Hematopoietic multipotent progenitor cell treated with erythropoietin and hydrocortisone succinate and interleukin-3 and kit ligand, for 4 days (in vitro differentiated cells): ENCODE data around the gene ITPKB.
A peak's percentile ranks its signal among the peaks of the same experiment; 100 is the strongest.
"Not testable (repeated sequence)": the region's sequence is repeated elsewhere in the genome, so short reads cannot be mapped to it uniquely, and the experiment has no call there.

ENCODE experiments used
- DNase-seq: peaks from one replicate; pipeline ENCODE4 v3.0.0-alpha.2; 2015

Gene ITPKB

GRCh38 chr1:226730071-226730470 is 9.0 kb downstream of the ITPKB start:
- no peak for DNase-seq

DNA sequence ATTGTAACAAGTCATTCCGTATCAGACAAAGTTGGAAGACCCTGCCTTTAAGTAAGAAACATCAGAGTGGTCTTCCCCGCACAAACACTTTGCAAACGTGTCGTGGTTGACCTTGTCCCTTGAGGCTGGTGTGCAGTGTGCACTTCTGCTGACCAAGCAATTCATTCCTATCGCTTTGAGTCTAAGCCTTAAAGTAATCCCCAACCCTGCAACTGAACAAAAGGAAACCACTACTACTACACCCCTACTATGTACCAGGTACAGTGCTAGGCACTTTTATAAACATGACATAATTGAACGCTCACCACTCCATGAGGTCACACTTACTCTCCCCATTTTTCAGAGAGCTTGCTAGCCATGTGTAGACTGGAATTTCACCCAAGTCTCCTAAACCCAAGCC is 10.6 kb downstream of the ITPKB start:
- no peak for DNase-seq

DNA sequence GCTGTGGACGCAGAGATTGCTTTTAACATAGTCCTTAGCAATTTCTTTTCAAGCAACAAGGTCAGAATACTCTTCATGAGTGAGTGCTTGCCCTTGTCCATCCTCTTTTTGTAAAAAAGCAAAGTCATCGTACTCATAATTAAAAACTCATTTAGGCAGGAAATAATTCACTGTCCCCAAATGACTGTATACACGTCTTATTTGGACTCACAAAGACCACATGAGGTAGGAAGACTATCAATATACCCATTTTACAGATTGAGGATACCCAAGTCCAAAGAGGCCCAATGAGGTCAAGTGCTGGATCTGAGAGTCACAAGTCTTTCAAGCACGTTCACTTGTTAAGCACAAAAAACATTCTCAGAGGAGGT is 13.2 kb downstream of the ITPKB start:
- DNase-seq, result no peak

DNA sequence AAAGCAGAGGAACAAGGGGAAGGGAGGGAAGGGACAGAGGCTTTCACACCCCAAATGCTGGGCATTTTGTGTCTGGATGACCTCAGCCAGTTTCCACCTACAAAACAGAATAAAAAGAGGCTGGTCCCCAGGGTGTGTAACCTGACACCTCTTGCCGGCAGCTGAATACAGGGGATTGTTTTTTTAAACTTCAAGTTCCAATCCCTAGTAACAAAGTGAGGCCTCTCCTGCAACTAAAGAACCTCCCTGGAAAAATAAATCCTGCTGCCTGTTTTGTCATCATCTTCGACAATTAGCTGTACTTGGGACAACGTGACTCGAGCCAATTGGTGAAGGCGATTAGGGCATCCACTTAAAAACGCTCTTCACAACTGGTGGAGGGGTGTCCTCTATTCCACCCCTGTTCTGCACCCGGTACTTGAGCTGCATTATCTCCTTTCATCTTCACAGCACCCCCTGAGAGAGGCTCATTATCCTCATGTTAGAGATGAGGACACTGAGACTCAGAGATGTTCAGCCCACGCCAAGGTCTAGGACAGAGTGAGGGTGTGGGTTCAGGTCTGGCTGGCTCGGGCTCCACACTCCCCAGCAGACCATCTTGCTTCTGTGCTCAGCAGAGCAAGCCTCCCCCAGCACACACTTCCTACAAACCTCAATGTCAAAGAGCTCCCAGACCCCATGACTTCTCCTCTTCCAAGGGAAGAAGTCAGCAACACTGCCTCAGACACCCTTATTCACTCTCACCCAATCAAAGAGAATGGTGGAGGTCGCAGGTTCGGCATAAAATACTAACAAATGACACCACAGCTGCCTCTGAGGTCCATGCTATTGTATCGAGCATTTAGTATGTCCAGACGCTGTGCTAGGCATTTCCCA is 15.2 kb downstream of the ITPKB start:
- no peak for DNase-seq

- no peak for DNase-seq
Observed at GRCh38 chr1:226722901-226723656, 16.0 kb downstream of the ITPKB start.

DNA sequence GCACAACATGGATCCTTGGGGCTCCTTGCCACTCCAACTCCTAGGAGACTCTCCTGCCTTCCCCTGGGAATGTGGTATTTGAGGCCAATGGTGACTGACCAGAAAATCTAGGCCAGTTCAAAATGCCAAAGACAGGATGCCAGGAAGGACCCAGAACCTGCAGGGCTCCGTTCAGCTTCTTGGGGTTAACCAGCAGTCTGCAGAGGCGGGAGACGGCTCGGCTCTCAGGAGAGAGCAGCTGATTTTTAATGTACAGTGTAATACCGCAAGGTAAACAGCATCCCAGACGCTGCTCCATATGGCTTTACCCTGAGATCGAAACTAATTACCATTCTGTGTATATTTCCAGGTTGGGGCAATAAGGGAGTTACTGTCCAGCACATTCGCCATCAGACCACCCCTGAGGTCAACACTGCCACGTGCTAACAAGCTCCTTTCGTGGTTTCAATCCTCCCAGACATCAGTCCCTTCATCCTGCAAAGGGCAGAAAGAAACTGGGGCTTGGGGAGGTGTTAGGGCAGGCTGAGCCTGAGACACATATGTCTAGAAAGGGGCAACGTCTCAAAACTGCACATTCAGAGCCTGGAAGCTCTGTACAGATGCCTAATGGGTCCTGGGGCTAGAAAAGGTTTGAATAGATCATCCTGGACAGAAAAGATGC is 16.7 kb downstream of the ITPKB start:
- DNase-seq, result no peak

DNA sequence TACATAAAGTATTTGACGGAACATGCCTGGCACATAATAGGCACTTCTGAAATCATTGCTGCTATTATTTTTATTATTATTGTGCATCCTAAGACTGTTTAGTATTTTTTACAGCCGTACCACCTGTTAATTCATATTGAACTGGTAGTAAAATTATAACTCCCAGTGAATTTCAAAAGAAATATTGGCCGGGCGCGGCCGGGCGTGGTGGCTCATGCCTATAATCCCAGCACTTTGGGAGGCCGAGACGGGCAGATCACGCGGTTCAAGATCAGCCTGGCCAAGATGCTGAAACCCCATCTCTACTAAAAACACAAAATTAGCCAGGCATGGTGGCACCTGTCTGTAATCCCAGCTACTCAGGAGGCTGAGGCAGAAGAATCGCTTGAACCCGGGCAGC is 18.5 kb downstream of the ITPKB start:
- not testable (repeated sequence) for DNase-seq

- DNase-seq, result no peak
Observed at GRCh38 chr1:226719596-226720387, 19.3 kb downstream of the ITPKB start.

DNA sequence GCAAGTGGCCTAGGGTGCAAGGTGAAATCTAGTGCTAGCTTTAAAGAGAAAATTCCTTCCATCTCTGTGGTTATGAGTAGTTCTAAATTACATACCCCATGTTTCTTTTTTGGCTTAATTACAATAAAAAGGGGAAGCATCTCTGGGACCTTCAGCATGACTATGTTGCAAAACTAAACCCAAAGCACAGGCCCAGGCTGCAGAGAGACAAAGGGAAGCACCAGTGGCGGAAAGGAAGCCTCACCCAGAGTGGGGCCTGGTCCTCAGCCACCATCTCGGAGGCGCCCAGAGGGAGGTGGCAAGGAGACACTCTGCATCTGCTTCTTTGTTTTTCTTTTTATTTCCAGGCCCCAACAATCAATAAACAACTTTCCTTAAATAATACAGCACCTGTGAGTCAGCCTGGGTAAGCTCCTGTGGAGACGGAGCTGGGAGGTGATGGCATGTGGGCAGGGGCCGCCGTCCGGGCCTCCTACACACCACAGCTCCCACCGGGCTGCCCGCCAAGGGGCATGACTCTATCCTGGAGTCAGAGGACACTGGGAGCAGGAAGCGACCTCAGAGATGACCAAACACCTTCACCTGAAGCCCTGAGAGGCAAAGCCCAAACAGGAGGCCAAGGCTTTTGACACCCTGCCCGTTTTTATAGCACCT is 21.7 kb downstream of the ITPKB start:
- DNase-seq, result peak; percentile 89

- no peak for DNase-seq
Observed at GRCh38 chr1:226716577-226716976, 22.5 kb downstream of the ITPKB start.

DNA sequence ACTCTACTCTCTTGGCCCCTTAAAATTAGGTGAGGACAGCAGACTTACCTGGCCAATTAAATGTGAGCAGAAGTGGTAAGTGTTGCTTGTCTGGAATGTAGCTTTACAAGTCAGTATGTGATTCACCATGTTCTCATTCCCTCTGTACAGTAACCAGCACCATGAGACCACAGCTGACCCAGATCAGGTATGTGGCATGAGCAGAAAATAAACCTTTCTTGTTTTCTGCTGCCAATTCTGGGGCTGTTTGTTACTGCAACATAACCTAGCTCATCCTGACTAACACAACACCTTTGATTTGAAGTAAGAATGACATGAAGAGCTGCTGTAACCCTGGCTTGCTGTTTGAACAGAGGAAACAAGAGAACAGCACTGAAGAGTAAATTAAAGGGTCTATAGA is 24.9 kb downstream of the ITPKB start:
- DNase-seq, result no peak

DNA sequence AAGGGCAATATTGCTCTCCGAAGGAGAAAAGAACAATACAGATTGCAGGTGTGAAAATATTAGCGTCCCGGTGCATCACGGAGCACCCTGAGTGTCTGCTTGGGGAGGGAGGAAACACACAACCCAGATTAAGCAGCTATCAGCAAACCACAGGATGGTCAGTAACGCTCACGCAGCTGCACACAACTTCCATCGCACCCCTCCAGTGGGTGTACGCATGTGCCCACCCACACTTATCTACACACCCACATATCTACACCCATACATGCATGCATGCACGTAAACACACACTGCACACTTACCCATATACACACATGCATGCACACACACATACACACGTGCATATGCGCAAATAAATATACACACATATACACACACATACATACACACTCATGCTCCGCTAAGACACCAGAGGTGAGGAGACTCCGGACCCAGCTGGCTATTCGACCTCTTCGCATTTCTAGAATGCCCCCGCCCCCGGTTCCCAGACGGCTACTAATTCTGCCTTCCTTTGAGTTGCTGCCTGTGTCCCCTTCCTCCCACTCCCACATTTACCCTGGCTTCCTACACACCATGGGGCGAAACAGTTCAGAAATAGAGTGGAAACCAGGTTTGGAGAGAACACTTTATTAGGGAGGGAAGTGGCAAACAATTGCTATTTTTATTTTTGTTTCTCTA is 26.2 kb downstream of the ITPKB start:
- peak; percentile 84 for DNase-seq

- peak; percentile 59 for DNase-seq
Observed at GRCh38 chr1:226711976-226712741, 26.9 kb downstream of the ITPKB start.

DNA sequence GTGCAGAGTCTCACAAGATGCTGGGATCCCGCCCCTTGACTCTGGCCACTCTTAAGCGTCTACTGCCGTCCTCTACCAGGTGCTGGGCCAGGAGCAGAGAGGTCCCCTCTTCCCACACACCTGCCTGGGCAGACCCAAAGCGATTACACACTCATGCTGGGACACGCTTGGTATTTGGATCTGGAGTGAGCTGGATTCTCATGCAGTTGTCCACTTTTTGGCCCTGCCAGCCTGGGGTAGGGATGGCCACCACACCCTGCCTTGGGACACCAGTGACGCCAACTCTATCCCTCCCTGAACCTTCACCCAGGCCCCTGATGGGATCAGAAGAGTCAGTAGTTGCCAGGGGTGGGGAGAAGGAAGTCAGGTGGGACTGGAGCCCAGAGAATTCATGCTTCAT is 28.6 kb downstream of the ITPKB start:
- no peak for DNase-seq

DNA sequence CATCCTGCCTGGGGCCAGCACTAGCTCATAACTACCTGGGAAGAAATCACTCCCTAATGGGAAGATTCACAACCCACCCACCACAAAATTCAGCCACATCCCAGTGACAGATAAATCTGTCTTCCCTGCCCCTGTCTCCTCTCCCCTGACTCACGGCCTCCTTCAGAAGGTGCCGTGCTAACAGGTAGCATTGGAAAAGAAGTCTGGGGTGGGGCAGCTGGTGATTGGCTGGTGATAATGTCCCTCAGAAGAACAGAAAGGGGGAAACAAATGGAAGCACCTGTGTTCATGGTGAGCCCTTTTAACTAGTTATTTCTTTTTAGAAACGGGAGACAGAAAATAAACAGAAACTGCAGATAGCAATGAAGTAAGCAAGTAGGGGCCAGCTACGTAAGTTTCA is 29.1 kb downstream of the ITPKB start:
- no peak for DNase-seq

- DNase-seq, result peak; percentile 56
Observed at GRCh38 chr1:226708967-226709396, 30.1 kb downstream of the ITPKB start.

- peak; percentile 60 for DNase-seq
Observed at GRCh38 chr1:226708342-226708780, 30.7 kb downstream of the ITPKB start.

DNA sequence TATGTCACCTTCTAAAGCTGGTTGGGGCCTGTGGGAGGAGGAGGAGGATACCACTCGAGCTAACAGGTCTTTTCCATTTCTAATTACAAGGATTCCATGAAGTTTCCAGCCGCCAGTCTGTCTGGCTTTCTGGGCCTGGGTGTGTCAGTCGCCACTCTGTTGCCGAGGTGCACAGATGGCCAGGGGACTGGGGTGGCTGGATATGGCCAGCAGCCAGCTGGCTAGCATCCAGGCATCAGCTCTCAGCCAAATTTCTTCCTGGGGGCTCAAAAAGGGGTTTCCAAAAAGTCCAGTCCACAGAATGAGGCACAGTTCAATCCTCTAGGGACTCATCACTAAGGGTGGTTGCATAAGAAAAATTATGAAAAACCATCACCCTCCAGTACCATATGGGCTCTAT is 32.4 kb downstream of the ITPKB start:
- DNase-seq, result no peak

- no peak for DNase-seq
Observed at GRCh38 chr1:226704169-226704937, 34.7 kb downstream of the ITPKB start.
